Measurements from ENCODE around the gene ORM1.
"Not testable (repeated sequence)": the region's sequence is repeated elsewhere in the genome, so short reads cannot be mapped to it uniquely, and the experiment has no call there.

ORM1 gene

DNA sequence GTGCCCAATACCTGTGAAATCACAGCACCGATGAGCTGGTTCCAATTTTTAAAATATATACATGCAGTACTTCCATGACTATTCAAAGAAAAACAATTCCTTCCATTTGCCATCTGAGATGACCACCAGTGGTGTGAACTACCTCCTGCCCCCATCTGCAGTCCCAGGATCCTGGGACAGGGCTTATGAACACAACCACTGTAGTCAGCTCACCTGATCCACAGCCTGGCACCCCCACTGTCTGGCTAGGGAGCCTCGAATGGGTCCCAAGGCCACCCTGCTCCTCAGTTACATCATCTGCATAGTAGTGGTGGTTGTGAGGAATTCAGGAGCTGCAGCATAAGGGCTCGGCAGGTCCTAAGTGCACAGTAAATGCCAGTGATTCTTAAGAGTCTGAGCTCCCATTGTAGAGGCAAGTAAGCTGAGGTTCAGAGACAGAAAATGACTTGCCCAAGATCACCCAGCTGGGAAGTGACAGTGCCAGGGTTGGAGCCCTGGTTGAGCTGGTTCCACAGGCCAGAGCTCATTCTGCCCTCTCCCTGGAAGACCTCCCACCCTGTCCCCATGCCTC, 2.9 kb downstream of the ORM1 start:
- DNase-seq (ENCODE audit: low read depth) = not testable (repeated sequence)

DNA sequence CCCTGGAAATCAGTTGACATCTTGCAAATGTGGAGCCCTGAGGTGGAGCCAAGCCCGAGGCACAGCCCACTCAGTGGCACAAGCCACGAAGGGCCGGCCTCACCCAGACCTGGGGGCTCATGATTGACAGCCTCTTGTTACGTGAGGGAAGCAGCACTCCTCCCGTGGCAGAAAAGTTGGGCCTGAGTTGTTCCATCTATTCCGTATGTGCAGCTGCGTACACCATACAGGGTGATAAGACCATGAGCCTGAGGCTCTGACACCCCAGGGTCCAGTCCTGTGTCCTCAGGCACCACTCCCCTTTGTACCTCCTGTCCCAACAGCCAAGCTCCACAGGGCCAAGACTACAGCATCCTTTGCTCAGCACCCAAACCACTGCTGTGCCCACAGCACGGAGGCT, 4.9 kb downstream of the ORM1 start:
- DNase-seq (ENCODE audit: low read depth) = no peak

DNA sequence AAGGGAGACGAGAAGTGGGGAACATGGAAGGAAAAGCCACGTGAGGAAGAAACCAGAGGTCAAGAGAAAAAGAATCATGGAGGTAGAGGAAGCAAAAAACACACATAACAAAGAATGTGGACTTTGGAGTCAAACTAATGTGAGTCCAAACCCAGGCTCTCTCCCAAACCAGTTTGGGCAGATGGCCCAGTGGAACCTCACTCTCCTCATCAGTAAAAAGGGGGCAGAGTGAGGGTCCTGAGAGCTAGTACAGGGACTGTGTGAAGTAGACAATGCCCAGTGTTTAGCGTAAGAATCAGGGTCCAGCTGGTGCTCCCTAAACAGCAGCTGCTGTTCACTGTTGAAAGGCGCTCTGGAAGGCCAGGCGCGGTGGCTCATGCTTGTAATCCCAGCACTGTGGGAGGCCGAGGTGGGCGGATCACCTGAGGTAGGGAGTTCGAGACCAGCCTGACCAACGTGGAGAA, 5.5 kb downstream of the ORM1 start:
- DNase-seq (ENCODE audit: low read depth) = not testable (repeated sequence)

DNA sequence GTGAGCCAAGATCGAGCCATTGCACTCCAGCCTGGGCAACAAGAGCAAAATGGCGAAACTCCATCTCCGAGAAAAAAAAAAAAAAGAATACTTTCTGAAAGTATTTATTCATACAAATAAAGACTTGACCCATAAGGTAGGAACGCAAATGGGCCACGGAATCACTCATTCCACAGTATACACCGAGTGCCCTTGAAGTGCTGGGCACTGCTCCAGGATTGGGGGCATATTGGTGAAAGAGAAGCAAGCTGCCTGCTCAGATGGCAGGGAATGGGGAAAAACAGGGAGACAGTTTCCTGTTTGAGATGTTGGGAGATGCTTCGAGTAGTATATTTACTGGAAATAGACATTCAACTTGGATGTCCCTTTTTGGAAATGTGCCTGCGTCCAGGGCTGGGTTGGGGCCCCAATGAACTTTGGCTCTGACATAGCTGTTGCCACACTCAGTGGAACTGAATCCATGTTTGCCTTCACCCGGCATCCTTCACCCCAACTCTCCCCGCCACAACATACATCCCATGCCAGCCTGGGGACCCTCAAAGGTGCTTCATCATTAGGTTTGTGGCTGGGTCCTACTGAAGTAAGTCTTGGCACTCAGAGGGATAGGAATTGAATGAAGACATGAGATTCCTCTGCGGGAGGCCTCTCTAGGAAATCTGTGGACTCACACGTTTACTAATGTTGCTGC, 6.2 kb downstream of the ORM1 start:
- not testable (repeated sequence) for DNase-seq (ENCODE audit: low read depth)

DNA sequence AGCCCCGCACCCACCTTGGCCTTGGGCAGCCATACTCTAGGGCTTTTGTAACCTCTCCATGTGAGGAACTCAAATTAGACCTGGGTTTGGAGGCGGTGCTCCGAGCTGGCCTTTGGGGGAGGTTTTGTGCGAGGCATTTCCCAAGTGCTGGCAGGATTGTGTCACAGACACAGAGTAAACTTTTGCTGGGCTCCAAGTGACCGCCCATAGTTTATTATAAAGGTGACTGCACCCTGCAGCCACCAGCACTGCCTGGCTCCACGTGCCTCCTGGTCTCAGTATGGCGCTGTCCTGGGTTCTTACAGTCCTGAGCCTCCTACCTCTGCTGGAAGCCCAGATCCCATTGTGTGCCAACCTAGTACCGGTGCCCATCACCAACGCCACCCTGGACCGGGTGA, 6.7 kb downstream of the ORM1 start, which contains the start of gene ORM2:
ORM2 (plus strand) TSS at position 245 of the 398 bp plus-strand sequence; CDS start at position 281, 36 bp downstream.
- DNase-seq (ENCODE audit: low read depth) = not testable (repeated sequence)

GRCh38 chr9:114330636-114331035, 7.7 kb downstream of the ORM1 start:
- no peak for DNase-seq (ENCODE audit: low read depth)

- not testable (repeated sequence) for DNase-seq (ENCODE audit: low read depth)
These were observed 8.6 kb downstream of the ORM1 start for GRCh38 chr9:114331229-114332195.

- DNase-seq (ENCODE audit: low read depth) = not testable (repeated sequence)
These were observed 9.7 kb downstream of the ORM1 start for GRCh38 chr9:114332474-114333040.

- not testable (repeated sequence) for DNase-seq (ENCODE audit: low read depth)
These were observed 10.8 kb downstream of the ORM1 start for GRCh38 chr9:114333718-114334117.

DNA sequence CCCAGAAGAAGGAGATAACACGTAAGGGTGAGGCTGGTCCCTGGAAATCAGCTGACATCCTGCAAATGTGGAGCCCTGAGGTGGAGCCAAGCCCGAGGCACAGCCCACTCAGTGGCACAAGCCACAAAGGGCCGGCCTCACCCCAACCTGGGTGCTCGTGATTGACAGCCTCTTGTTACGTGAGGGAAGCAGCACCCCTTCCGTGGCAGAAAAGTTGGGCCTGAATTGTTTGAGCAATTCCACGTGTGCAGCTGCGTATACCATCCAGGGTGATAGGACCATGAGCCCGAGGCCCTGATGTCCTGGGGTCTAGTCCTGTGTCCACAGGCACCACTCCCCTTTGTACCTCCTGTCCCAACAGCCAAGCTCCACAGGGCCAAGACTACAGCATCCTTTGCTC, 11.6 kb downstream of the ORM1 start:
- no peak for DNase-seq (ENCODE audit: low read depth)

- DNase-seq (ENCODE audit: low read depth) = no peak
These were observed 12.8 kb downstream of the ORM1 start for GRCh38 chr9:114335745-114336144.

DNA sequence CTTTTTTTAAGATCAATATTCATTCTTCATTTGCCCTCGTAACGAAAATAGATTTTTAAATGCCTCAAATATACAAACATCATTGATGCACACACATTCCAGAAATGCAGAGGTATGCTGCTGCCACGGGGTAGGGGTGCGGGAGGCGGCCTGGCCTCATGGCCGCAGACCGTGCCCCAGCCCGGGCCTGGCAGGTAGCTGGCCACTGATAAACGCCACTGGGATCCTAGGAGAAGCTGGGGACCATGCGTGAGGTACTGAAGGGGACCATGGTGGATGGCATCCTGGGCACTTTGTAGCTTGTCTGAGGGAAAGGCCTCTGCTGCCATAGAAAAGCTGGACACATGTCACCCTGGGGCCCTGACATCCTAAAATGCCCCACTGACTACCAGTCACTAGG, 13.3 kb downstream of the ORM1 start:
- DNase-seq (ENCODE audit: low read depth) = no peak

- no peak for DNase-seq (ENCODE audit: low read depth)
These were observed 13.9 kb downstream of the ORM1 start for GRCh38 chr9:114336699-114337395.

DNA sequence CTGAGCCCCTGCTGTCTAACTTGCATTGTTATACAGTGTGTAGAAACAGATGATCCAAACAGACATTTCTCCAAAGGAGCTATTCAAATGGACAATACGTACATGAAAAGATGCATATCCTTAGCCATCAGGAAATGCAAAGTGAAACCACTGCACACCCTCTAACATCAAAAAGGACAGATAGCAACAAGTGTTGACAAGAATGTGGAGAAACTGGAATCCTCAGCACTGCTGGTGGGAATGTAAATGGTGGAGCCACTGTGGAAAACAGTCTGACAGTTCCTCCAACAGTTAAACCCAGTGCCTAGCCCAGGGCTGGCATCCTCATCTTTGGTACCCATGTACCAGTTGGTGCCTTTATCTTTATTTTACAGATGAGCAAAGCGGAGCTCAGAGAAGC, 15.3 kb downstream of the ORM1 start:
- no peak for DNase-seq (ENCODE audit: low read depth)

DNA sequence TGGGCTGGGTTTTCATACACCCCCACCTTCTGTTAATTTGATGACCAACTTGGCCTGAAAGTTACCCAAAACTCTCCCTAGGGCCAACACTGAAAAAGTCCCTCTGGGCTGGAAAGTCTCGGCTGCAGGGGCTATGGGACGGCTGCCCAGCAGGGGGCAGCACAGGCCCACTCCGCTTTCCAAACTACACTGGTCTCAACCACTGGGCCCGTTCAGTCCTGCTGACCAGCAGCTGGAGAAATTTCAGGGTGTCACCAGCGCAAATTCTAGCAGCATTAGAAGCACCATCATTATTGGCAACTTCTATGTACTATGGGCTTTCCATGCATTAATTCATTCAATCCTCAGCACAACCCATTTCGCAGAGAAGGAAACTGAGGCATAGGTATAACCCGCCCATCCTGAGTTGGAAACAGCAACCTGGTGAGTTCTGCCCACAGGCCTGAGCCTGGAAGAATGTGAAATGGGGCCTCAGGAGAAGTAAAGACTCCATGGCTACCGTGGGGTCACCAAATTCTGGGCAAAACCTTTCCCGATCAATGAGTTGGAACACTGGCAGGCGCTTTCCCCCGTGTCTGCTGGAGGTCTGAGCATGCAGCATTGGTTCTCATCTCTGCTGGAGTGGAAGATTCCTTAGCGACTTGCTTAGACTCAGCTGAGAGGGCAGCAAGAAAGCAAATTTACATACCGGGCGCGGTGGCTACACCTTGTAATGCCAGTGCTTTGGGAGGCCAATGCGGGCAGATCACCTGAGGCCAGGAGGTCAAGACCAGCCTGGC, 16.4 kb downstream of the ORM1 start:
- peak; percentile 44 for DNase-seq (ENCODE audit: low read depth)

DNA sequence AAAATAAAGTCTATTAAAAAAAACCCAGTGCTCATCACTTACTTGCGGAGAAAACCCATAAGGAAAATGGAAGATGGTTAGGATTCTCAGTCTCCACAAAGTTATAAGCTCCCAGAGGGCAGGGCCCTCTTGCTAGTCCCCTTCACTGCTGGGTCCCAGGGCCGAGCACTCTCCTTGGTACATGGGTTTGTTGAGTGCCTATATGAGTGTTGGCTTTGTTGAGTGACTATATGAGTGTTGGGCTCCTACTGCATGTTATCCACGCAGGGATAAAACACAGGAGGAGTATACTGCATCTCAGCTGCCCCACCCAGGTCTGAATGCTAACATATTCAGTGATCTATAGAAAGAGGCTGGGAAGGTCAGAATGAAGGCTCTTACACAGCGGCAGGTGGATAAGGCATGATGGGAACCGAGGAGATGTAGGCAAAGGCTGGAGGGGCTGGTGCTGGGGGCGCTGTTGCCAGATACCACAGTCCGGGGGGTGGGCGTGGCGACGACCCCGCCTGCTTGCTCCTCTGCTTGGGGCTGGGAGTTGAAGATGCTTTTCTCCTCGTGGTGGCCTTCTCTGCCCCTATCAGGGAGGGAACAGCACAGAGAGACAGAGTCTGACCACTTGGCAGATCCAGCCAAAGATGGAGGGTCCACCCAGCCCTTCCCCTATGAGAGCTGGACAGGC, 18.4 kb downstream of the ORM1 start:
- DNase-seq (ENCODE audit: low read depth) = no peak

- DNase-seq (ENCODE audit: low read depth) = no peak
These were observed 19.1 kb downstream of the ORM1 start for GRCh38 chr9:114341991-114342390.

- DNase-seq (ENCODE audit: low read depth) = no peak
These were observed 20.0 kb downstream of the ORM1 start for GRCh38 chr9:114342755-114343440.

DNA sequence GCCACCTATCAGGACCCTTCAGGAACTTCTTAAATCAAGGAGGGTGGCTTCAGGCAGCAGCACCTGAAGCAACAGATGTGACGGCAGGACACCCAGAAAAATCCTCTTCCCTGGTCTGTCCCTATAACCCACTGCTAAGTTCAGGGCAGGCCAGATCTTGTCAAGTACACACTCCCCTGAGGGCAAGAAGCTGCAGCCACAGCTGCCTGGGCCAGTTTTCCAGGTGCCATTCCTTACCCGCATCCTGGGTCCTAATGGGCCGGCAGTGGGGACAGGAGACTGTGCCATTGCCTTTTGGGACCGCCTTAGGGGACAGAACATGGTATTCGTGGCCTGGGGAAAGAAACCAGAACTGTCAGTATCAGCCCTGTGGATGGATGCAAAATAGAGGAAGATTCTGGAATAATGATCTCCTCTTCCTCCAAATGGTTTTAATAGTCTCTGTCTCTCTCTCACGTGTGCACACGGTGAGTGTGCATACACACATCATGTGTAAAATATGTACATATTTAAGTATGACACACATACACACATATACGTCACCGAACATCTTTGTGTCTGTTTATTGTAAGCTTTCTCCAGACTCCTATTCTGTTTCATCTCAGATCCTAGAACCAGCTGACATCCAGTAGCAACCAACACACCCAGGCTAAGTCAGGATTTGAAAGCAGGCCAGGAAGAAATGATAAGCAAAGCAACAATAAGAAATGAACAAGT, 20.7 kb downstream of the ORM1 start:
- no peak for DNase-seq (ENCODE audit: low read depth)
